Measurements from ENCODE around the gene GABRR1. TPM values are rescaled to one million over a fixed set of nuclear protein-coding genes. Genes with fewer than 3 reads are reported as not detected.

The GABRR1 gene
- total RNA-seq, 2 donors from 2014 or later: not detected

- H3K36me3 Mint-ChIP-seq (ENCODE audit: low read depth): peaks cover 2% of the 10 kb centered on the region
- ATAC-seq: no peak
- H3K4me3 Mint-ChIP-seq: no peak overlapping the region
- no peaks in the 10 kb centered on the region for H3K9me3 ChIP-seq (ENCODE audit: control insufficient read depth, low read length, poor library complexity, severe bottlenecking)
- no peaks in the 10 kb centered on the region for H3K4me1 Mint-ChIP-seq
- H3K27me3 Mint-ChIP-seq: peaks cover 19% of the 10 kb centered on the region
- DNase-seq: no peak
- H3K27ac Mint-ChIP-seq: no peak overlapping the region
Measured at GRCh38 chr6:89205819-89206218, 11.3 kb downstream of the GABRR1 start.

DNA sequence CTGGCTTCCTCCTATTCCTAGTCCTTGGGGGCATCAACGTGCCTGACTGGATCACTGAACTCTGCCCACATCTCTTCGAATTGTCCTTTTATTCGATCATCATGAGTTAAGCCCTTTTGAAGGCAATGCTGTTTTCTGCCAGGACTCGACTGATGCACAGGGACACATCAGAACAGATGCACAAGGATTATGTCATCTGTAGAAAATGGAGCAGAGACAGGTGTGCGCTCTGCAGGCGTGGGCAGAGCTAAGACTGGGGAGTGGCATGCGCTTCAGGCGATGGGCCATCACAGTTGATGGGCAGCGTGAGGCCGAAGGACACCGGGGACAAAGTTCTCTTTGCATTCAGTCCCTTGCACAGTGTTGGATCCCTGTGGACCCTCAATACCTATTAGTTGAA lies 13.1 kb downstream of the GABRR1 start:
- no peaks in the 10 kb centered on the region for H3K9me3 ChIP-seq (ENCODE audit: control insufficient read depth, low read length, poor library complexity, severe bottlenecking)
- H3K4me3 Mint-ChIP-seq: no peak overlapping the region
- H3K4me1 Mint-ChIP-seq: no peaks in the 10 kb centered on the region
- no peak overlapping the region for H3K27ac Mint-ChIP-seq
- no peaks in the 10 kb centered on the region for H3K36me3 Mint-ChIP-seq (ENCODE audit: low read depth)
- ATAC-seq (no peak), DNase-seq (no peak)
- H3K27me3 Mint-ChIP-seq: peaks cover 14% of the 10 kb centered on the region

DNA sequence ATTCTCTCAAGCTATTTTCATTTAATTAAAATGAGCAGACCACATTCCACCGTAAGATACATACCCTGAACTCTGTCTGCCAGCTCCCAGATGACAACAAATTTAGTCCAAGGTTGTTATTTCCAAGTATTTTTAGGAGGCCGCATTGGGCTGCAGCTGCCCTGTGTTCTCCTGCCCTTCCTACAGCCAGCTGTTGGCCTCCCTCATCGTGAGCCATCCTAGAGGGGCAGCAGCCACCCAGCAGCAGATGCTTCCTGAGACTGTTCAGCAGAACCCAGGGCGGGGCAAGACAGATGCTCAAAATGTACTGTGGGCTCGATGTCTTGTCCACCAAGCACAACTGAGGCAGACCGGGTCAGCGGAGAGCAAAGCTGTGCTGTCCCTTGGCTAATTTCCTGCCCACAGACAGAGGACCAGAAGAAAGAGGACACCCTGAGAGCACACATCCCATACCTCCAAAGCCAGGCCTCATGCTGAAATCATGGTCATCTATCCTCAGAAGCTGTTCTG lies 16.4 kb downstream of the GABRR1 start:
- Mint-ChIP-seq H3K27me3 (peaks cover 14% of the 10 kb centered on the region), H3K36me3 (ENCODE audit: low read depth) (no peaks in the 10 kb centered on the region), H3K4me3 (no peak overlapping the region), H3K4me1 (no peaks in the 10 kb centered on the region), H3K27ac (no peak overlapping the region)
- ATAC-seq: no peak
- DNase-seq: no peak
- no peaks in the 10 kb centered on the region for H3K9me3 ChIP-seq (ENCODE audit: control insufficient read depth, low read length, poor library complexity, severe bottlenecking)

- DNase-seq (no peak), ATAC-seq (no peak)
- no peaks in the 10 kb centered on the region for H3K4me1 Mint-ChIP-seq
- no peaks in the 10 kb centered on the region for H3K36me3 Mint-ChIP-seq (ENCODE audit: low read depth)
- no peaks in the 10 kb centered on the region for H3K9me3 ChIP-seq (ENCODE audit: control insufficient read depth, low read length, poor library complexity, severe bottlenecking)
- H3K27me3 Mint-ChIP-seq: peaks cover 9% of the 10 kb centered on the region
- no peak overlapping the region for H3K4me3 Mint-ChIP-seq
- no peak overlapping the region for H3K27ac Mint-ChIP-seq
Measured at GRCh38 chr6:89199579-89199978, 17.6 kb downstream of the GABRR1 start.

DNA sequence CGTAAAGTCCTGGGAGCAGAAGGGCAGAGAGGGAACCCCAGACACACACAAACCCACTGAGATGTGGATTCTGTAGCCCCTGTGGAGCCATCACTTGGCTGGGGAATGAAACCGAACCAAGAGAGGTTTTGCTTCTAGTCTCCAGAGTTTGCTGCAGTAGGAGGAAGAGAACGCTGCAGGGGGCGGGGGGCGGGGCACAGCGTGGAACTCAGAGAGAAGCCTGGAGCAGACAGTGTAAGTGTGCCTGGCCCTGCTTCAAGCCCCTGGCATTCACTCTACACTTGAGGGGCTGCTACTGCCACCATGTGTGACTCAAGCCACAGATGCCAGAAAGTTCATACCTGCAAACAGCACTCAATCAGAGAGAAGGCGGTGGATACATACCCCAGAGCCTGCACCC lies 18.9 kb downstream of the GABRR1 start:
- H3K27ac Mint-ChIP-seq: no peak overlapping the region
- no peaks in the 10 kb centered on the region for H3K36me3 Mint-ChIP-seq (ENCODE audit: low read depth)
- peaks cover 2% of the 10 kb centered on the region for H3K27me3 Mint-ChIP-seq
- no peaks in the 10 kb centered on the region for H3K4me1 Mint-ChIP-seq
- ATAC-seq (no peak), DNase-seq (no peak)
- no peaks in the 10 kb centered on the region for H3K9me3 ChIP-seq (ENCODE audit: control insufficient read depth, low read length, poor library complexity, severe bottlenecking)
- no peak overlapping the region for H3K4me3 Mint-ChIP-seq

DNA sequence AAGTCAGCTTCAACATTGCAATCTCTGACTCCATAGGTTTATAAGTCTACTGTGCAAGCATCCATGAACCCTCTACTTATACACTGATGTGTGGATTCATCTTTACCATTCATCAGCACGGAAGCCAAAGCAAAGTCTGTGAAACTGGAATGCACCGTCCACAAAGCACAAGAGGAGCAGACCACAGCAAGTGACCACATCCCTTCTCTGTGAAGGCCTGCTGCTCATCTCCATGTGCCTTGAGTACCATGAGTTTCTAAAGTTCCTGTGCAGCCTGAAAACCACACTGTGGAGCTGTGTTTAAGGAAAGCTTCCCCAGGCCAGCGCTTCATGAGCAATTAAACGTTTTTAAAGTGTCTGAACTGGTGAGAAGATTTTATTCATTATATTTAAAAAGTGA lies 20.0 kb downstream of the GABRR1 start:
- H3K4me3 Mint-ChIP-seq: no peak overlapping the region
- H3K27ac Mint-ChIP-seq: no peak overlapping the region
- ATAC-seq (no peak), DNase-seq (no peak)
- no peaks in the 10 kb centered on the region for H3K9me3 ChIP-seq (ENCODE audit: control insufficient read depth, low read length, poor library complexity, severe bottlenecking)
- H3K36me3 Mint-ChIP-seq (ENCODE audit: low read depth): no peaks in the 10 kb centered on the region
- H3K4me1 Mint-ChIP-seq: no peaks in the 10 kb centered on the region
- H3K27me3 Mint-ChIP-seq: no peaks in the 10 kb centered on the region

GRCh38 chr6:89194559-89194958 lies 22.6 kb downstream of the GABRR1 start:
- no peaks in the 10 kb centered on the region for H3K9me3 ChIP-seq (ENCODE audit: control insufficient read depth, low read length, poor library complexity, severe bottlenecking)
- Mint-ChIP-seq H3K4me3 (no peak overlapping the region), H3K27ac (no peak overlapping the region), H3K36me3 (ENCODE audit: low read depth) (no peaks in the 10 kb centered on the region), H3K27me3 (no peaks in the 10 kb centered on the region), H3K4me1 (no peaks in the 10 kb centered on the region)
- DNase-seq: no peak
- no peak for ATAC-seq

DNA sequence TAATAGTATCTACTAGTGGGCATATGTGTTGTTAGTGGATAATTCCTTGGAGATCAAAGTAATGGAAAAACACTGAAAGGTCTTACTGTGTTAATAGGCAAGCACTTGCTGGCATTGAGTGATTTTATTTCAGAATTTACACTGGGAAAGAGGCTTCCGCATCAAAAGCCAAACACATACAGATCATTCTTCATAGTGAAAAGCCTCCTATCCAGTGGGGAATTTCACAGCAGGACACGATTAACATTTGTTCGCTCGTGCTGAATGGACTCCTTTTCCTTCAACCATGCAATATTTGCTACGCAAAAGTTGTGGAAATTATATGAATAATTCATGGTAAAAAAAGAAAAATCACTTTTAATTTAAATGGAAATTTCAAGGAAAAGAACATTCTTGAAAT lies 26.4 kb downstream of the GABRR1 start:
- no peaks in the 10 kb centered on the region for H3K9me3 ChIP-seq (ENCODE audit: control insufficient read depth, low read length, poor library complexity, severe bottlenecking)
- Mint-ChIP-seq H3K4me3 (no peak overlapping the region), H3K4me1 (no peaks in the 10 kb centered on the region), H3K27me3 (peaks cover 19% of the 10 kb centered on the region), H3K36me3 (ENCODE audit: low read depth) (no peaks in the 10 kb centered on the region), H3K27ac (no peak overlapping the region)
- no peak for DNase-seq
- ATAC-seq: no peak

- ATAC-seq (no peak), DNase-seq (no peak)
- H3K4me1 Mint-ChIP-seq: no peaks in the 10 kb centered on the region
- no peak overlapping the region for H3K4me3 Mint-ChIP-seq
- H3K27me3 Mint-ChIP-seq: peaks cover 35% of the 10 kb centered on the region
- no peaks in the 10 kb centered on the region for H3K9me3 ChIP-seq (ENCODE audit: control insufficient read depth, low read length, poor library complexity, severe bottlenecking)
- no peak overlapping the region for H3K27ac Mint-ChIP-seq
- no peaks in the 10 kb centered on the region for H3K36me3 Mint-ChIP-seq (ENCODE audit: low read depth)
Measured at GRCh38 chr6:89187504-89187903, 29.7 kb downstream of the GABRR1 start.

- no peak overlapping the region for H3K27ac Mint-ChIP-seq
Measured at GRCh38 chr6:89186762-89187161, 30.4 kb downstream of the GABRR1 start.

GRCh38 chr6:89184344-89184743 lies 32.8 kb downstream of the GABRR1 start:
- H3K4me3 Mint-ChIP-seq: no peak overlapping the region
- H3K27ac Mint-ChIP-seq: no peak overlapping the region
- H3K36me3 Mint-ChIP-seq (ENCODE audit: low read depth): no peaks in the 10 kb centered on the region
- no peaks in the 10 kb centered on the region for H3K9me3 ChIP-seq (ENCODE audit: control insufficient read depth, low read length, poor library complexity, severe bottlenecking)
- peaks cover 60% of the 10 kb centered on the region for H3K27me3 Mint-ChIP-seq
- no peaks in the 10 kb centered on the region for H3K4me1 Mint-ChIP-seq
- no peak for DNase-seq
- ATAC-seq: no peak

More at GRCh38 chr6:89186762-89187161, 30.4 kb downstream of the GABRR1 start:
- Mint-ChIP-seq H3K27me3 (peaks cover 38% of the 10 kb centered on the region), H3K36me3 (ENCODE audit: low read depth) (no peaks in the 10 kb centered on the region), H3K4me1 (no peaks in the 10 kb centered on the region), H3K4me3 (no peak overlapping the region)
- ATAC-seq: no peak
- DNase-seq: no peak
- no peaks in the 10 kb centered on the region for H3K9me3 ChIP-seq (ENCODE audit: control insufficient read depth, low read length, poor library complexity, severe bottlenecking)

DNA sequence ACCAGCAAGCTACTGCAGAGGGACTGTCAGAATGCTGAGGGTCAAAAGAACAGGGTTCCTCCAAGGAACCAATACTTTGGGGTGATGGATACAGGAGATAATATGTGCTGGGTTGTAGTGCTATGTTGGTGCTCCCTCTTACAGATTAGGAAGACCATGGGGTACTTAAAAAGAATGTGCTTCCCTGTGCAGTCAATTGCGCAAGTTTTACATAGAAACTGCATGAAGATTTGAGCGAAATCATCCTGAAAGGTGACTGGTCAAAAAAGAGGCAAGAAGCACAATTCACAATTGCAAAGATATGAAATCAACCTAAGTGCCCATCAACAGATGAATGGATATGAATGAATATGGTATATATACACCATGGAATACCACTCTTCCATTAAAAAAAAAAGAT lies 33.9 kb downstream of the GABRR1 start:
- DNase-seq: no peak
- H3K4me1 Mint-ChIP-seq: no peaks in the 10 kb centered on the region
- ATAC-seq: no peak
- no peaks in the 10 kb centered on the region for H3K36me3 Mint-ChIP-seq (ENCODE audit: low read depth)
- no peak overlapping the region for H3K27ac Mint-ChIP-seq
- H3K9me3 ChIP-seq (ENCODE audit: control insufficient read depth, low read length, poor library complexity, severe bottlenecking): no peaks in the 10 kb centered on the region
- peaks cover 67% of the 10 kb centered on the region for H3K27me3 Mint-ChIP-seq
- H3K4me3 Mint-ChIP-seq: no peak overlapping the region

DNA sequence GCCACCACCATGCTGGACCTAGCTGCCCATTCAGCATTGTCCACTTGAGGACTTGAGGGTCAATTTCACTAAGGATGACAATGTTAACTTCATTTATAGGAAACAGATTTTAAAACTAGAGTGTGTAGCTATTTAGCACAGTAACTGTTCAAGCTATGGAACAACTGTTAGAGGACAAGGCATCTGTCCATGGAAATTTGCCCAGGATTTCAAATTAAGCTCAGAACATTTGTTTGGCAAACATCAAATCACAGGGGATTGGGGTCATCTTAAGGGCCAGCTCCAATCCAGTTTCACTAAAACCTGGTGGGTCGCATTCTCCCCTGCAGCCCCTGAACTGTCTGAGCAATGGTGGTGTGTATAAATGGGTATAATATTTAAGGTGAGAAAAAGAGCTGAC lies 36.2 kb downstream of the GABRR1 start:
- ATAC-seq (no peak), DNase-seq (no peak)
- no peaks in the 10 kb centered on the region for H3K36me3 Mint-ChIP-seq (ENCODE audit: low read depth)
- H3K4me3 Mint-ChIP-seq: no peak overlapping the region
- peaks cover 48% of the 10 kb centered on the region for H3K27me3 Mint-ChIP-seq
- no peaks in the 10 kb centered on the region for H3K9me3 ChIP-seq (ENCODE audit: control insufficient read depth, low read length, poor library complexity, severe bottlenecking)
- no peak overlapping the region for H3K27ac Mint-ChIP-seq
- H3K4me1 Mint-ChIP-seq: no peaks in the 10 kb centered on the region

- no peak overlapping the region for H3K4me3 Mint-ChIP-seq
- H3K27me3 Mint-ChIP-seq: peaks cover 44% of the 10 kb centered on the region
- no peak overlapping the region for H3K27ac Mint-ChIP-seq
- no peaks in the 10 kb centered on the region for H3K4me1 Mint-ChIP-seq
- H3K9me3 ChIP-seq (ENCODE audit: control insufficient read depth, low read length, poor library complexity, severe bottlenecking): no peaks in the 10 kb centered on the region
- no peak for DNase-seq
- H3K36me3 Mint-ChIP-seq (ENCODE audit: low read depth): no peaks in the 10 kb centered on the region
- no peak for ATAC-seq
Measured at GRCh38 chr6:89180112-89180511, 37.0 kb downstream of the GABRR1 start.
